ENCODE measurements around the gene DNAH9.

Gene DNAH9

GRCh38 chr17:11671126-11671525 is 72.9 kb downstream of the DNAH9 start:
- no peak for DNase-seq

- DNase-seq, result no peak
These were observed 84.4 kb downstream of the DNAH9 start for GRCh38 chr17:11682646-11683045.

GRCh38 chr17:11690681-11691080 is 92.4 kb downstream of the DNAH9 start:
- no peak for DNase-seq

GRCh38 chr17:11692688-11693087 is 94.4 kb downstream of the DNAH9 start:
- no peak for DNase-seq

- no peak for DNase-seq
These were observed 95.0 kb downstream of the DNAH9 start for GRCh38 chr17:11693284-11693683.

- no peak for DNase-seq
These were observed 102.4 kb downstream of the DNAH9 start for GRCh38 chr17:11700668-11701067.

- no peak for DNase-seq
These were observed 103.6 kb downstream of the DNAH9 start for GRCh38 chr17:11701911-11702310.

- no peak for DNase-seq
These were observed 105.8 kb downstream of the DNAH9 start for GRCh38 chr17:11704041-11704440.

GRCh38 chr17:11705111-11705510 is 106.8 kb downstream of the DNAH9 start:
- no peak for DNase-seq

GRCh38 chr17:11707586-11707985 is 109.3 kb downstream of the DNAH9 start:
- DNase-seq, result no peak

- DNase-seq, result no peak
These were observed 114.2 kb downstream of the DNAH9 start for GRCh38 chr17:11712456-11712855.

- no peak for DNase-seq
These were observed 120.9 kb downstream of the DNAH9 start for GRCh38 chr17:11719203-11719602.

GRCh38 chr17:11719856-11720255 is 121.6 kb downstream of the DNAH9 start:
- DNase-seq, result no peak

GRCh38 chr17:11720816-11721215 is 122.5 kb downstream of the DNAH9 start:
- no peak for DNase-seq

GRCh38 chr17:11730747-11731146 is 132.5 kb downstream of the DNAH9 start:
- DNase-seq, result no peak

- DNase-seq, result no peak
These were observed 138.5 kb downstream of the DNAH9 start for GRCh38 chr17:11736613-11737312.

GRCh38 chr17:11737313-11737679 is 139.0 kb downstream of the DNAH9 start:
- DNase-seq, result no peak

- no peak for DNase-seq
These were observed 139.9 kb downstream of the DNAH9 start for GRCh38 chr17:11738151-11738550.

GRCh38 chr17:11739351-11739750 is 141.1 kb downstream of the DNAH9 start:
- no peak for DNase-seq

- DNase-seq, result no peak
These were observed 141.6 kb downstream of the DNAH9 start for GRCh38 chr17:11739848-11740247.

- no peak for DNase-seq
These were observed 144.6 kb downstream of the DNAH9 start for GRCh38 chr17:11742886-11743285.

- no peak for DNase-seq
These were observed 146.4 kb downstream of the DNAH9 start for GRCh38 chr17:11744696-11745095.

GRCh38 chr17:11747441-11747840 is 149.2 kb downstream of the DNAH9 start:
- DNase-seq, result no peak

- no peak for DNase-seq
These were observed 159.5 kb downstream of the DNAH9 start for GRCh38 chr17:11757815-11758214.

GRCh38 chr17:11768106-11768505 is 169.8 kb downstream of the DNAH9 start:
- DNase-seq, result no peak
